GM21515 (cell line): ENCODE measurements around the gene PPM1F.

ENCODE experiments used
- ATAC-seq: cut with Tn5 transposase; IDR thresholded peaks from one replicate; pipeline ENCODE4 v1.9.1; 2021; ENCODE audit not compliant: unreplicated experiment

Gene PPM1F

GRCh38 chr22:21961886-21962654, 9.4 kb upstream of the PPM1F start:
- no peak for ATAC-seq

- ATAC-seq: no peak
Observed at GRCh38 chr22:21961127-21961867, 8.6 kb upstream of the PPM1F start.

- ATAC-seq: no peak
Observed at GRCh38 chr22:21960200-21961126, 7.8 kb upstream of the PPM1F start.

GRCh38 chr22:21959274-21960074, 6.8 kb upstream of the PPM1F start:
- no peak for ATAC-seq

GRCh38 chr22:21958360-21959273, 6.0 kb upstream of the PPM1F start:
- no peak for ATAC-seq

- ATAC-seq: no peak
Observed at GRCh38 chr22:21951931-21952465, 650 bp downstream of the PPM1F start.

- no peak for ATAC-seq
Observed at GRCh38 chr22:21951062-21951461, 1.6 kb downstream of the PPM1F start.

GRCh38 chr22:21949948-21950347, 2.7 kb downstream of the PPM1F start:
- no peak for ATAC-seq

- no peak for ATAC-seq
Observed at GRCh38 chr22:21949569-21949918, 3.1 kb downstream of the PPM1F start.

- no peak for ATAC-seq
Observed at GRCh38 chr22:21948824-21949568, 3.7 kb downstream of the PPM1F start.

- ATAC-seq: no peak
Observed at GRCh38 chr22:21948390-21948789, 4.3 kb downstream of the PPM1F start.

- ATAC-seq: no peak
Observed at GRCh38 chr22:21947040-21948014, 5.3 kb downstream of the PPM1F start.

- ATAC-seq: no peak
Observed at GRCh38 chr22:21946262-21946925, 6.3 kb downstream of the PPM1F start.

- ATAC-seq: no peak
Observed at GRCh38 chr22:21945453-21946261, 7.0 kb downstream of the PPM1F start.

GRCh38 chr22:21944871-21945270, 7.8 kb downstream of the PPM1F start:
- no peak for ATAC-seq
